Skeletal muscle tissue (tissue), 4 donors: Measurements from ENCODE around the gene NOL4L. TPM values are rescaled to one million over a fixed set of nuclear protein-coding genes. Genes with fewer than 3 reads are reported as not detected.
"Not testable (repeated sequence)": the region's sequence is repeated elsewhere in the genome, so short reads cannot be mapped to it uniquely, and the experiment has no call there.

ENCODE experiments used
- H3K27ac ChIP-seq: one replicate; pipeline ENCODE4 v1.7.0; 2013; ENCODE audit warnings: mild to moderate bottlenecking, low read depth, low read length, inconsistent platforms
- H3K27me3 ChIP-seq, 3 donors: one replicate each; pipeline ENCODE4 v1.7.0; 2013; ENCODE audit warnings: low read length in 3 of 3; ENCODE audit not compliant: control insufficient read depth in 3 of 3, insufficient read depth in 3 of 3
- H3K36me3 ChIP-seq, 3 donors: one replicate each; pipeline ENCODE4 v1.7.0; 2013; ENCODE audit warnings: low read length in 3 of 3; ENCODE audit not compliant: control insufficient read depth in 3 of 3, insufficient read depth in 3 of 3
- H3K4me1 ChIP-seq, 3 donors: one replicate each; pipeline ENCODE4 v1.7.0; 2013; ENCODE audit warnings: low read length in 3 of 3, mild to moderate bottlenecking in 3 of 3; ENCODE audit not compliant: control insufficient read depth in 3 of 3, insufficient read depth in 3 of 3
- H3K4me3 ChIP-seq, 3 donors: one replicate each; pipeline ENCODE4 v1.7.0; 2013; ENCODE audit warnings: low read length in 3 of 3
- H3K9ac ChIP-seq, 3 donors: one replicate each; pipeline ENCODE4 v1.7.0; 2013; ENCODE audit warnings: low read length in 3 of 3, mild to moderate bottlenecking in 3 of 3, moderate library complexity in 2 of 3, low read depth in 1 of 3
- H3K9me3 ChIP-seq, 3 donors: one replicate each; pipeline ENCODE4 v1.7.0; 2013; ENCODE audit warnings: low read length in 3 of 3; ENCODE audit not compliant: control insufficient read depth in 3 of 3
- total RNA-seq: library from RNA; depleted of rRNA; stranded (reverse); fragments of >200 nt; gene quantifications from one replicate; pipeline ENCODE4 v1.2.3, GENCODE V29; 2014
- donor health status: Osteomylitis.

The NOL4L gene
- total RNA-seq, 1 donor from 2014 or later = 4.2 TPM

GRCh38 chr20:32598606-32599005, 13.5 kb upstream of the NOL4L start:
- H3K9me3 ChIP-seq = no peaks in the 10 kb centered on the region
- no peak overlapping the region for H3K27ac ChIP-seq
- H3K9ac ChIP-seq = no peak overlapping the region
- H3K27me3 ChIP-seq = peaks cover 0 to 3% (median 0%) of the 10 kb centered on the region in 3 donors
- H3K36me3 ChIP-seq = no peaks in the 10 kb centered on the region
- no peak overlapping the region for H3K4me3 ChIP-seq
- no peaks in the 10 kb centered on the region for H3K4me1 ChIP-seq

- Histone ChIP-seq H3K4me3 (no peak overlapping the region), H3K9ac (no peak overlapping the region), H3K27me3 (peaks cover 0 to 3% (median 0%) of the 10 kb centered on the region in 3 donors), H3K9me3 (no peaks in the 10 kb centered on the region), H3K27ac (no peak overlapping the region), H3K4me1 (no peaks in the 10 kb centered on the region), H3K36me3 (no peaks in the 10 kb centered on the region)
Observed at GRCh38 chr20:32597714-32598113, 12.6 kb upstream of the NOL4L start.

GRCh38 chr20:32596681-32597252, 11.6 kb upstream of the NOL4L start:
- Histone ChIP-seq H3K4me1 (no peaks in the 10 kb centered on the region), H3K27me3 (peaks cover 0 to 3% (median 0%) of the 10 kb centered on the region in 3 donors), H3K9me3 (no peaks in the 10 kb centered on the region), H3K9ac (no peak overlapping the region), H3K27ac (no peak overlapping the region), H3K36me3 (no peaks in the 10 kb centered on the region), H3K4me3 (no peak overlapping the region)

- Histone ChIP-seq H3K27me3 (peaks cover 0 to 3% (median 0%) of the 10 kb centered on the region in 3 donors), H3K9ac (no peak overlapping the region), H3K9me3 (no peaks in the 10 kb centered on the region), H3K36me3 (no peaks in the 10 kb centered on the region), H3K27ac (no peak overlapping the region), H3K4me1 (no peaks in the 10 kb centered on the region), H3K4me3 (no peak overlapping the region)
Observed at GRCh38 chr20:32595143-32595542, 10.0 kb upstream of the NOL4L start.

DNA sequence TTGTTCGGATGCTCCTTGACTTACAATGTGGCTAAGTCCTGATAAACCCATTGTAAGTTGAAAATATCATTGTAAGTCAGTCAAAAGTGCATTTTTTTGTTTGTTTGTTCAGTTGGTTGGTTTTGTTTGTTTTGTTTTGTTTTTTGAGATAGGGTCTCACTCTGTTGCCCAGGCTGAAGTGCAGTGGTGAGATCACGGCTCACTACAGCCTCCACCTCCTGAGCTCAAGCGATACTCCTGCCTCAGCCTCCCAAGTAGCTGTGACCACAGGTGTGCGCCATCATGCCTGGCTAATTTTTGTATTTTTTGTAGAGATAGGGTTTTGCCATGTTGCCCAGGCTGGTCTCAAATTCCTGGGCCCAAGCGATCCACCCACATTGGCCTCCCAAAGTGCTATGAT, 9.5 kb upstream of the NOL4L start:
- H3K9ac ChIP-seq, H3K9me3 ChIP-seq, H3K4me3 ChIP-seq, H3K27me3 ChIP-seq, H3K27ac ChIP-seq, H3K4me1 ChIP-seq, H3K36me3 ChIP-seq: not testable (repeated sequence)

GRCh38 chr20:32594204-32594603, 9.1 kb upstream of the NOL4L start:
- Histone ChIP-seq H3K4me3 (no peak overlapping the region), H3K36me3 (no peaks in the 10 kb centered on the region), H3K4me1 (no peaks in the 10 kb centered on the region), H3K9ac (no peak overlapping the region), H3K9me3 (no peaks in the 10 kb centered on the region), H3K27me3 (peaks cover 0 to 7% (median 3%) of the 10 kb centered on the region in 3 donors), H3K27ac (no peak overlapping the region)

DNA sequence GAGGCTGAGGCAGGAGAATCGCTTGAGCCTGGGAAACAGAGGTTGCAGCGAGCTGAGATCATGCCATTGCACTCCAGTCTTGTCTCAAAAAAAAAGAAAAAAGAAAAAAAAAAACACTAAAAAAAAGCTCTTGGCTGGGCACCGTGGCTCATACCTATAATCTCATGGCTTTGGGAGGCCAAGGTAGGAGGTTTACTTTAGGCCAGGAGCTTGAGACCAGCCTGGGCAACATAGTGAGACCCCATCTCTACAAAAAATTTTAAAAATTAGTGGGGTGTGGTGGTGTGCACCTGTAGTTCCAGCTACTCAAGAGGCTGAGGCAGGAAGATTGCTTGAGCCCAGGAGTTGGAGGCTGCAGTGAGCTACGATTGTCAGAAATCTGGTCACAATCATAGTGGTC, 7.5 kb upstream of the NOL4L start:
- H3K9me3 ChIP-seq, H3K9ac ChIP-seq, H3K4me1 ChIP-seq, H3K36me3 ChIP-seq, H3K27ac ChIP-seq, H3K4me3 ChIP-seq: not testable (repeated sequence)
- H3K27me3 ChIP-seq = peaks cover 4 to 12% (median 6%) of the 10 kb centered on the region in 3 donors

DNA sequence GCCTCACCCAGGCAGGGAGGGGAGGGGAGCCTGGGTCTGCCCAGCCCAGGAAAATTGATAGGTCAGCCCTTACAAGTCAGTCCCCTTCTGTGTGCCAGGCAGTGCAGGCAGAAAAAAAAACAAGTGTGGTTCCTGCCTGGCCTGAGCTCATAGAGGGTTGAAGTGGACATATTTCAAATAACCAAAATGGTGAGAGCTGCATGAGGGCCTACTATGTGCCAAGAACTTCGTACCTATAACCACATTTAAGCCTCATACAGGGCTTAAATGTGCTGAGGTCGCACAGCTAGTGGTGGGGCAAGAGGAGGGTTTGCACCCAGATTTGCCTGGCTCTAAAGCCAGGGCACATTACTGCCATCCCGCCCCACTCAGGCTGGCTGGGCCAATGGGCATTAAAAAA, 6.9 kb upstream of the NOL4L start:
- H3K27me3 ChIP-seq = peaks cover 4 to 18% (median 11%) of the 10 kb centered on the region in 3 donors
- no peak overlapping the region for H3K4me3 ChIP-seq
- H3K9me3 ChIP-seq = no peaks in the 10 kb centered on the region

GRCh38 chr20:32589769-32590168, 4.6 kb upstream of the NOL4L start:
- Histone ChIP-seq H3K36me3 (no peaks in the 10 kb centered on the region), H3K27me3 (peaks cover 13 to 32% (median 27%) of the 10 kb centered on the region in 3 donors), H3K4me3 (no peak overlapping the region), H3K4me1 (no peaks in the 10 kb centered on the region), H3K27ac (no peak overlapping the region), H3K9me3 (no peaks in the 10 kb centered on the region), H3K9ac (no peak overlapping the region)

More for the DNA sequence above, 6.9 kb upstream of the NOL4L start:
- H3K27ac ChIP-seq = no peak overlapping the region
- H3K9ac ChIP-seq = no peak overlapping the region
- no peaks in the 10 kb centered on the region for H3K4me1 ChIP-seq
- no peaks in the 10 kb centered on the region for H3K36me3 ChIP-seq

GRCh38 chr20:32589256-32589655, 4.1 kb upstream of the NOL4L start:
- H3K4me3 ChIP-seq = no peak overlapping the region
- H3K4me1 ChIP-seq = peaks cover 2 to 3% (median 2%) of the 10 kb centered on the region in 3 donors
- no peaks in the 10 kb centered on the region for H3K9me3 ChIP-seq
- no peak overlapping the region for H3K9ac ChIP-seq
- H3K36me3 ChIP-seq = no peaks in the 10 kb centered on the region
- peaks cover 16 to 32% (median 30%) of the 10 kb centered on the region in 3 donors for H3K27me3 ChIP-seq
- H3K27ac ChIP-seq = no peak overlapping the region
